Measurements from ENCODE around the gene RTN4.

- TF ChIP-seq CTCF (IDR thresholded peaks at IDR 0.05; ENCODE audit: low read depth, low read length, poor library complexity, severe bottlenecking) (no peak), EZH2phosphoT487 (IDR thresholded peaks at IDR 0.05; ENCODE audit: borderline replicate concordance, low read length) (no peak)
These were observed 24.6 kb downstream of the RTN4 start for GRCh38 chr2:55025627-55026026.

Data from DOHH2 (cell line).